B cell (primary cell): ENCODE results near the gene ZNF652.

Experiments used
- CTCF ChIP-seq: fragments of 200-600 bp; IDR thresholded peaks from one replicate; pipeline ENCODE4 v1.8.0; 2022; ENCODE audit warnings: antibody characterized with exemption, mild to moderate bottlenecking
- EZH2 ChIP-seq: IDR thresholded peaks from 2 replicates; pipeline ENCODE4 v1.6.1; 2012; ENCODE audit warnings: borderline replicate concordance, low read depth, mild to moderate bottlenecking, moderate library complexity, low read length; ENCODE audit not compliant: insufficient read depth, poor library complexity, severe bottlenecking

- TF ChIP-seq CTCF (no peak), EZH2 (no peak)
Measured at GRCh38 chr17:49249292-49249794, 112.7 kb downstream of the ZNF652 start.
